Stomach (tissue), 4 donors: ENCODE data around the gene GRIN3A.

Experiments used
- POLR2AphosphoS5 ChIP-seq, 3 donors: sonication (generic); formaldehyde crosslinking; IDR thresholded peaks; one replicate each; pipeline ENCODE4 v1.6.1; 2016; ENCODE audit warnings: antibody characterized with exemption in 3 of 3
- TF ChIP-seq, protein P1 (sequence below), 7 experiments: fragments of 450-650 bp in 4 of 7; fragments of 200-600 bp in 3 of 7; sonication (generic) in 3 of 7; IDR thresholded peaks; one replicate each; pipeline ENCODE4 v1.5.1; 2016 to 2019; ENCODE audit warnings: antibody characterized with exemption in 7 of 7, control low read depth in 2 of 7, mild to moderate bottlenecking in 1 of 7

DNA sequence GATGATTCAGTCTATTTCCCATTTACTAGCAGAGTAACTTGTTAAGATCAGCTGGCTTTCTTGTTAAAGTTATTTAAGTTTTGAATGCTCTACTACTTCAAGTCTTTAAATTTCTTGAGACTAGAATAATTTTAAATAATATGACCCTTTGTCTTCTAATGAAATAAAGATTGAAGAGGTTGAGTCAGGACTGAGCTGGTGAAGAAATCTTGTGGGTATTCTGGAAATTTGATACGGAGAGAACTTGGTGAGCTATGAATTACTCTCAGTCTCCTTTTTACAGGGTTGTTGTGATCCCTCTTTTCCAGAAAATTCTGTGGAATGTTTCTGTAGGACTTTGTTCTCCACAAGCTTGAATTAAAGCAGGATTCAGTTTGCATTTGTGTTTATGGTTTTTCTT, 175.5 kb downstream of the GRIN3A start:
- no peak for TF ChIP-seq POLR2AphosphoS5 (IDR thresholded peaks at IDR 0.05)
- TF ChIP-seq, protein P1, sequence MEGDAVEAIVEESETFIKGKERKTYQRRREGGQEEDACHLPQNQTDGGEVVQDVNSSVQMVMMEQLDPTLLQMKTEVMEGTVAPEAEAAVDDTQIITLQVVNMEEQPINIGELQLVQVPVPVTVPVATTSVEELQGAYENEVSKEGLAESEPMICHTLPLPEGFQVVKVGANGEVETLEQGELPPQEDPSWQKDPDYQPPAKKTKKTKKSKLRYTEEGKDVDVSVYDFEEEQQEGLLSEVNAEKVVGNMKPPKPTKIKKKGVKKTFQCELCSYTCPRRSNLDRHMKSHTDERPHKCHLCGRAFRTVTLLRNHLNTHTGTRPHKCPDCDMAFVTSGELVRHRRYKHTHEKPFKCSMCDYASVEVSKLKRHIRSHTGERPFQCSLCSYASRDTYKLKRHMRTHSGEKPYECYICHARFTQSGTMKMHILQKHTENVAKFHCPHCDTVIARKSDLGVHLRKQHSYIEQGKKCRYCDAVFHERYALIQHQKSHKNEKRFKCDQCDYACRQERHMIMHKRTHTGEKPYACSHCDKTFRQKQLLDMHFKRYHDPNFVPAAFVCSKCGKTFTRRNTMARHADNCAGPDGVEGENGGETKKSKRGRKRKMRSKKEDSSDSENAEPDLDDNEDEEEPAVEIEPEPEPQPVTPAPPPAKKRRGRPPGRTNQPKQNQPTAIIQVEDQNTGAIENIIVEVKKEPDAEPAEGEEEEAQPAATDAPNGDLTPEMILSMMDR (IDR thresholded peaks at IDR 0.05): no peak
